ENCODE data around the gene SNTG2. TPM values are rescaled to one million over a fixed set of nuclear protein-coding genes. Genes with fewer than 3 reads are reported as not detected.

Gene SNTG2
- total RNA-seq, 8 experiments from 2014 or later: 0.21 to 2.8 (median 1.1) TPM

- ATAC-seq (replicated peaks in 6 of 8): peak in 2 of 8 experiments; percentile 36 to 48
- H3K27ac ChIP-seq: no peak overlapping the region
- no peaks in the 10 kb centered on the region for H3K4me1 ChIP-seq (replicated peaks in 1 of 2)
- 0 to 84% (median 66%) methylated on average over 1 to 8 of the region's 9 CpGs; no CpG with 5 or more reads in 5 of the 10 experiments for WGBS, 10 experiments
- in situ Hi-C loops (cut with MboI; ENCODE audit: low pct_unique_long_range_greater_than_20kb in 2 of 9, low sequenced_read_pairs in 9 of 9, unreplicated experiment in 9 of 9): no loop called here
- no peak overlapping the region for H3K4me3 ChIP-seq
Observed at GRCh38 chr2:1153920-1154319, 203.3 kb downstream of the SNTG2 start.

GRCh38 chr2:1154710-1155594, 204.3 kb downstream of the SNTG2 start:
- 27 to 100% (median 82%) methylated on average over 1 to 4 of the region's 4 CpGs; no CpG with 5 or more reads in 7 of the 10 experiments for WGBS, 10 experiments
- H3K4me3 ChIP-seq: no peak overlapping the region
- no peak overlapping the region for H3K27ac ChIP-seq
- no peaks in the 10 kb centered on the region for H3K4me1 ChIP-seq (replicated peaks in 1 of 2)
- in situ Hi-C loops (cut with MboI; ENCODE audit: low pct_unique_long_range_greater_than_20kb in 2 of 9, low sequenced_read_pairs in 9 of 9, unreplicated experiment in 9 of 9): no loop called here
- ATAC-seq (replicated peaks in 6 of 8): no peak

GRCh38 chr2:1156059-1156458, 205.4 kb downstream of the SNTG2 start:
- ATAC-seq (replicated peaks in 6 of 8): no peak
- H3K27ac ChIP-seq: no peak overlapping the region
- no peaks in the 10 kb centered on the region for H3K4me1 ChIP-seq (replicated peaks in 1 of 2)
- 6 to 83% (median 31%) methylated on average over 1 to 4 of the region's 7 CpGs; no CpG with 5 or more reads in 2 of the 10 experiments for WGBS, 10 experiments
- in situ Hi-C loops (cut with MboI; ENCODE audit: low pct_unique_long_range_greater_than_20kb in 2 of 9, low sequenced_read_pairs in 9 of 9, unreplicated experiment in 9 of 9): no loop called here
- no peak overlapping the region for H3K4me3 ChIP-seq

GRCh38 chr2:1156531-1156930, 205.9 kb downstream of the SNTG2 start:
- Histone ChIP-seq H3K4me3 (no peak overlapping the region), H3K27ac (no peak overlapping the region), H3K4me1 (replicated peaks in 1 of 2) (no peaks in the 10 kb centered on the region)
- ATAC-seq (replicated peaks in 6 of 8): no peak
- in situ Hi-C loops (cut with MboI; ENCODE audit: low pct_unique_long_range_greater_than_20kb in 2 of 9, low sequenced_read_pairs in 9 of 9, unreplicated experiment in 9 of 9): no loop called here
- 40 to 90% (median 74%) methylated on average over 1 to 9 of the region's 14 CpGs; no CpG with 5 or more reads in 6 of the 10 experiments for WGBS, 10 experiments

- no peak for ATAC-seq (replicated peaks in 6 of 8)
- in situ Hi-C loops (cut with MboI; ENCODE audit: low pct_unique_long_range_greater_than_20kb in 2 of 9, low sequenced_read_pairs in 9 of 9, unreplicated experiment in 9 of 9): no loop called here
- Histone ChIP-seq H3K4me1 (replicated peaks in 1 of 2) (no peaks in the 10 kb centered on the region), H3K27ac (no peak overlapping the region), H3K4me3 (no peak overlapping the region)
- 38 to 80% methylated on average over 1 to 3 of the region's 15 CpGs; no CpG with 5 or more reads in 8 of the 10 experiments for WGBS, 10 experiments
Observed at GRCh38 chr2:1157107-1157506, 206.5 kb downstream of the SNTG2 start.

- H3K4me3 ChIP-seq: no peak overlapping the region
- 18 to 100% (median 54%) methylated on average over 1 to 7 of the region's 9 CpGs; no CpG with 5 or more reads in 2 of the 10 experiments for WGBS, 10 experiments
- no peak overlapping the region for H3K27ac ChIP-seq
- no peaks in the 10 kb centered on the region for H3K4me1 ChIP-seq (replicated peaks in 1 of 2)
- in situ Hi-C loops (cut with MboI; ENCODE audit: low pct_unique_long_range_greater_than_20kb in 2 of 9, low sequenced_read_pairs in 9 of 9, unreplicated experiment in 9 of 9): no loop called here
- ATAC-seq (replicated peaks in 6 of 8): no peak
Observed at GRCh38 chr2:1159013-1159412, 208.4 kb downstream of the SNTG2 start.

- in situ Hi-C loops (cut with MboI; ENCODE audit: low pct_unique_long_range_greater_than_20kb in 2 of 9, low sequenced_read_pairs in 9 of 9, unreplicated experiment in 9 of 9): no loop called here
- Histone ChIP-seq H3K4me1 (replicated peaks in 1 of 2) (no peaks in the 10 kb centered on the region), H3K27ac (no peak overlapping the region), H3K4me3 (no peak overlapping the region)
- no peak for ATAC-seq (replicated peaks in 6 of 8)
- WGBS, 10 experiments: 20 to 100% (median 82%) methylated on average over 1 to 7 of the region's 8 CpGs; no CpG with 5 or more reads in 3 of the 10 experiments
Observed at GRCh38 chr2:1162246-1162645, 211.6 kb downstream of the SNTG2 start.

- 0 to 100% (median 83%) methylated on average over 1 to 6 of the region's 12 CpGs; no CpG with 5 or more reads in 2 of the 10 experiments for WGBS, 10 experiments
- no peak overlapping the region for H3K4me3 ChIP-seq
- in situ Hi-C loops (cut with MboI; ENCODE audit: low pct_unique_long_range_greater_than_20kb in 2 of 9, low sequenced_read_pairs in 9 of 9, unreplicated experiment in 9 of 9): no loop called here
- H3K27ac ChIP-seq: no peak overlapping the region
- no peaks in the 10 kb centered on the region for H3K4me1 ChIP-seq (replicated peaks in 1 of 2)
- peak in 1 of 8 experiments; percentile 58 for ATAC-seq (replicated peaks in 6 of 8)
Observed at GRCh38 chr2:1162768-1163584, 212.3 kb downstream of the SNTG2 start.

GRCh38 chr2:1166976-1167375, 216.3 kb downstream of the SNTG2 start:
- Histone ChIP-seq H3K4me1 (replicated peaks in 1 of 2) (no peaks in the 10 kb centered on the region), H3K27ac (no peak overlapping the region), H3K4me3 (no peak overlapping the region)
- no peak for ATAC-seq (replicated peaks in 6 of 8)
- 89 to 100% (median 96%) methylated on average over 1 to 6 of the region's 14 CpGs; no CpG with 5 or more reads in 5 of the 10 experiments for WGBS, 10 experiments
- in situ Hi-C loops (cut with MboI; ENCODE audit: low pct_unique_long_range_greater_than_20kb in 2 of 9, low sequenced_read_pairs in 9 of 9, unreplicated experiment in 9 of 9): no loop called here

- WGBS, 10 experiments: 17 to 92% (median 79%) methylated on average over 1 to 10 of the region's 10 CpGs; no CpG with 5 or more reads in 1 of the 10 experiments
- Histone ChIP-seq H3K27ac (no peak overlapping the region), H3K4me3 (no peak overlapping the region), H3K4me1 (replicated peaks in 1 of 2) (no peaks in the 10 kb centered on the region)
- in situ Hi-C loops (cut with MboI; ENCODE audit: low pct_unique_long_range_greater_than_20kb in 2 of 9, low sequenced_read_pairs in 9 of 9, unreplicated experiment in 9 of 9): no loop called here
- no peak for ATAC-seq (replicated peaks in 6 of 8)
Observed at GRCh38 chr2:1168846-1169245, 218.2 kb downstream of the SNTG2 start.

GRCh38 chr2:1169291-1169949, 218.8 kb downstream of the SNTG2 start:
- Histone ChIP-seq H3K27ac (no peak overlapping the region), H3K4me1 (replicated peaks in 1 of 2) (no peaks in the 10 kb centered on the region), H3K4me3 (no peak overlapping the region)
- in situ Hi-C loops (cut with MboI; ENCODE audit: low pct_unique_long_range_greater_than_20kb in 2 of 9, low sequenced_read_pairs in 9 of 9, unreplicated experiment in 9 of 9): no loop called here
- no peak for ATAC-seq (replicated peaks in 6 of 8)
- 20 to 100% (median 86%) methylated on average over 1 to 11 of the region's 13 CpGs; no CpG with 5 or more reads in 3 of the 10 experiments for WGBS, 10 experiments

- ATAC-seq (replicated peaks in 6 of 8): no peak
- Histone ChIP-seq H3K4me1 (replicated peaks in 1 of 2) (no peaks in the 10 kb centered on the region), H3K27ac (no peak overlapping the region), H3K4me3 (no peak overlapping the region)
- 0 to 100% (median 90%) methylated on average over 1 to 13 of the region's 15 CpGs; no CpG with 5 or more reads in 2 of the 10 experiments for WGBS, 10 experiments
- in situ Hi-C loops (cut with MboI; ENCODE audit: low pct_unique_long_range_greater_than_20kb in 2 of 9, low sequenced_read_pairs in 9 of 9, unreplicated experiment in 9 of 9): no loop called here
Observed at GRCh38 chr2:1170241-1170640, 219.6 kb downstream of the SNTG2 start.

GRCh38 chr2:1170711-1171110, 220.1 kb downstream of the SNTG2 start:
- no peak overlapping the region for H3K27ac ChIP-seq
- ATAC-seq (replicated peaks in 6 of 8): no peak
- H3K4me1 ChIP-seq (replicated peaks in 1 of 2): no peaks in the 10 kb centered on the region
- no peak overlapping the region for H3K4me3 ChIP-seq
- WGBS, 10 experiments: 29 to 100% (median 73%) methylated on average over 1 to 5 of the region's 5 CpGs
- in situ Hi-C loops (cut with MboI; ENCODE audit: low pct_unique_long_range_greater_than_20kb in 2 of 9, low sequenced_read_pairs in 9 of 9, unreplicated experiment in 9 of 9): no loop called here
